Activated CD8-positive, alpha-beta memory T cell treated with anti-CD3 and anti-CD28 coated beads, Interleukin-2, amount 50 U/mL, for 48 hours (primary cell): Measurements from ENCODE around the gene VWC2.

ENCODE experiments used
- DNase-seq: peaks from one replicate; pipeline ENCODE4 v3.0.0-alpha.2; 2020

Gene VWC2

DNA sequence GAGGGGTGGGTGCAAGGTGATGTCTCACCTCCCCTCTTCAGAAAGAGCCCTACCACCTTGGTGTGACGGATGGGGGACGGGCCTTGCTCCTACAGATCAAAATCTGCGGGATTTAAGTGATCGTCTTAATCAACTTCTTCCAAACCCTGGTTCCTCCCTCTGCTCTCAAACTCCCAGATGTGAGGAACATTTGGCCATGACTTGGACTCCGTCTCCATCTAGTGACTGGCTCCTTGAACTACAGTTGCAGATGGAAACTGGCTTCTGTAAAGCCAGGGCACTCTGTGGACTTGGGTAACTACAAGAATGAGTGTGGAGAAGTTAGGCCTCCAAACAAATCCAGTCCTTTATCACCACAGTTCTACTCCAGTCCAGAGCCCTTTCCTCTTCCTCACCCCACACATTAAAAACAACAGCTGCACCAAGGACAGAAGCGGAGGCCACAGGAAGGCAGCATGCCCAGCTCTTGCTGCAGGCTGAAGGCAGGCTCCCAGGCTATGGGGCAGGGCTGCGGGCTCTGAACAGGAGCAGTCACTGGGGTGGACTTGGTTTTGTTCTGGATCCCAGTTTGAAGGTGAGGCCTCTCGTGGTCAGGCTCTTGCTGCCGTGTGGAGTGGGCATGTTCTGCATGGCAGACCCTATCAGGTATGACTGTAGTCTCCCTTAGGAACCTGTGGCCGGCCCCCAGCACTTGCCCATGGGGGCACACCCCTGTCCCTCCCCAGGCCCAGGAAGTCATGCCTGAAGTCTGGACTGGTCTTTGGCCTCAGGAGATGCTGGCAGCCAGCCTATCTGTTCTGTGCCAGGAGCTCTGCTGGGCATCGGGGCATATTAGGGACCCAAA lies 79.4 kb downstream of the VWC2 start:
- DNase-seq: no peak

DNA sequence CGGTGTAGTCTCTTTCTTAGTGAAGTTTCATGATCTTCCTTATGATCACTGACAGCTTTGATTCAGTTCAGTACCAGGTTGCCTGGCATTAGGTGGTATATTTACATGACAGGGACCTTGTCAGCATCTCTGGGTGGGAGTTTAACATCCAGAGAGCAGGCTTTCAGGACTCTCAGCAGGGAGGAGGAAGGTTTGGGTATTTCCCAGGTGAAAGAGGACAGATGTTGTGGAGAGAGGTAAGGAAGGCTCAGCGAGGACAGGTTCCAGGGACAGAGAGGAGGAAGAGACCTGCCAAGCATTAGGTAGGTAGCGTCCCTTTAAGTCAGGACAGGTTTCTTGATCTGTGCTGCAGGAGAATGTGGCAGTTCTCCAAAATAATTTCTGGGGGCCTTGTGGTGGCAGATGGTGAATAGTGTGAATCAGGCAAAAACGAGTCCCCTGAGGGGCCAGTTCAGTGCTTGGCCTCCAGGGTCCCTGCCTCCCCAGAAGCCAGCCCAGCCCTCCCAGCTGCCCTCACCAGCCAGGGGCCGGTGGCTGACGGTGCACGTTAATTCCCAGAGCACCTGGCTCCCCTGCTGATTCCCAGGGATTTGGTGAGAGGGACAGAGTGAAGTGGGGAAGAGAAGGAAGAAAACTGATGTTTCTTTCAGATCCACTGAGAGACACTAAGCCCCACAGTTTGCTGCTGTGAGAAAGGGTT lies 82.0 kb downstream of the VWC2 start:
- DNase-seq: no peak

DNA sequence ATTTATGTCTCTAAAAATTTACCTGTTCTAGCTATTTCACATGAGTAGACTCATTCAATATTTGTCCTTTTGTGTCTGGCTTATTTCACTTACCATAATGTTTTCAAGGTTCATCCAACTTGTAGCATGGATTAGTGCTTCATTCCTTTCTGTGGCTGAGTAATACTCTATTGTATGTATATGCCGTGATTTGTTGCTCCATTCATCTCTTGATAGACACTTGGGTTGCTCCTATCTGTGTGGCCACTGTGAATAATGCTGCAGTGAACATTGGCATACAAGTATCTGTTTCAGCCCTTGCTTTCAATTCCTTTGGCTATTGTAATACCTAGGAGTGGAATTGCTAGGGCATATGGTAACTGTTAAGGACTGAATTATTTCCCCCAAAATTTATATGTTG lies 86.9 kb downstream of the VWC2 start:
- DNase-seq: no peak

DNA sequence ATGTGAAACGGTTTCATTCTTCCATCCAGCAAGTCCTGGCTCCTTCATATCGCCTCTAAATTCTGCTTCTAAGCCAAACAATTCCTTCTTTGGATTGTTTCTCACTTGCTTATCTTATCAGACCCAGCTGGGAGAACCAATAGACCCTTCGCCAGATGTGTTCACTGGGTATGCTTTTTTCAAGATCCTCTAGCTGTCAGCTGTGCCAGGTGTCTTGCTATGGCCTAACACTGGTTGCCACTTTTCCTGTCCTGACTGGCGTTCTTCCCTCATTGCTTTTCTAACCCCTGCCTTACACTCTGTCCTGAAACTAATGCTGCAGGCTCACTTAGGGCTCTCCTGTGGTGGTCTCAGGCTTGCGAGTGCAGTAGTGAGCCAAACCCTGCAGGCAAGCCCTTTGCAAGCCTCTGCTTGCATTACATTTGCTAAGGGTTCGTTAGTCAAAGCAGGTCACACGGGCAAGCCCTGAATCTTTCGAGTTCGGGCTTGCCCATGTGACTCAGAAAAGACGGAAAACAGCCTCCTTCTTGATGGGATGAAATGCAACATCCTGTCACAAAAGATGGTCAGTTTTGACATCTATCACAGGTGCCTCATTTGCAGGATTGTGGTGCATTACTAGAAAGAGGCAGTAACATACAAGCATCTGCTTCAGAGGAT lies 92.8 kb downstream of the VWC2 start:
- no peak for DNase-seq

DNA sequence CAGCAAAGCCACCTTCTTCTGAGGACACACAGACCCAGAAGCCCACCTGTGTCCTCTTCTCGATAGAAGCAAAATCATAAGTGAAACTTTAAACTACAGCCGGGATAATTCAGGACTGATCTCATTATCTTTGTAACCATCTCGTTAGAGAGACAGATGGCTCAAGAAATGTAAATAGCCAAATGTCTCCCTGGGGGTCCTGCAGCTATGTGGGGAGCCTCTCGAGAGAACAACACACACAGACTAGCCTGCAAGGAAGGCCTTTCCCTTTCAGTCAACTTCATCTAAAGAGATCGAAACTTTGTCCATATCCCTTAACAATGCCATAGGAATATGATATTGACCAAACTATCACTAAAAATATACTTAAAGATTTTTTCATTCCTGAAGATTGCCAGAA lies 93.5 kb downstream of the VWC2 start:
- no peak for DNase-seq

DNA sequence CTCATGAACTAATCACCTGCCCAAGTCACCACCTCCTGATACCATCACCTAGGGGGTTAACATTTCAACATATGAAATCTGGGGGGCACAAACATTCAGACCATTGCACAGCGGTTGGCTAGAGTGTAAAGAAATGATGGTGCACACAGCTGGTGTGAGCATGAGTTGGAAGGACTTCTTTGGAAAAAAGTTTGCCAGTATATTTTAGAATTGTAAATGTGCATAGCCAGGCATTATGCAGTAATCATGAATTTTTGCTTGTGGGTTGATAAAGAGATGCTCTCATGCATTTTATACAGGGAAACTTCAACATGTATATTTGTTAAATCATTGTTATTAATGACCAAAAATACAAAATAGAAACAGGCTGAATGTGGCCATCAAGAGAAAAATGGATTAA lies 100.0 kb downstream of the VWC2 start:
- no peak for DNase-seq

DNA sequence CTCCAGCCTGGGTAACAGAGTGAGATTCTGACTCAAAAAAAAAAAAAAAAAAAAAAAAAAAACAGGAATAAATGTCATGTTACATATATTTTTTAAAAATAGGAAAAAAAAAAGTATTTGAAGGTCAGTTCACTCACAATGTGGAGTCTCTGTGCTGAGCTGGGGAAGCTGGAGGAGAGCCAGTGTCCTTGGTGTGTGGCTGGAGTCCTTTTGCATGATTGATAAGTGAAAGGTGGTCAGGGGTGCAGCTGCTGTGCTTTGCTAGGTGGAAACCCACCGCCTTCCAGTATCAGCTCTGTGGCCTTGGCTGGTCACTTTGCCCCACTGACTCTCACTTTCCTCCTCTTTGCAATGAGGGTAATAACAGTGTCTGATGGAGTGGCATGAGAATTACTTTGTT lies 101.9 kb downstream of the VWC2 start:
- DNase-seq: no peak

DNA sequence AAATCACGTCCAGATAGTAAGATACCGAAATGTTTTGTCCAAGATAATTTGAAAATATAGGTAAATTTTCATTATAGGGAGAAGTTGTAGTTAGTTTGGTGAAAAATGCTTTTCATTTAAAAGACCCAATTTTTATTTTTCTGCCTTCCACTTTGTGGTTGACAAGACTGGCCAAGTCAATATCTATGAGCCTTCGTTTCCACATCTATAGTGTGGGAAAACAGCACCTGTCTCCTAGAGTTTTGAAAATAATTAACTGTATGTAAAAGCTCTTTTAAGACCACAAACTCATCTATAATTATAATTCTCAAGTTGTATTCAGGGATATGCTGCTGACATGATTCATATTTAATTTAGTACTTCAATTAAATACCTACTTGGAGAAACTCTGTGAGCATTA lies 102.8 kb downstream of the VWC2 start:
- DNase-seq: no peak

DNA sequence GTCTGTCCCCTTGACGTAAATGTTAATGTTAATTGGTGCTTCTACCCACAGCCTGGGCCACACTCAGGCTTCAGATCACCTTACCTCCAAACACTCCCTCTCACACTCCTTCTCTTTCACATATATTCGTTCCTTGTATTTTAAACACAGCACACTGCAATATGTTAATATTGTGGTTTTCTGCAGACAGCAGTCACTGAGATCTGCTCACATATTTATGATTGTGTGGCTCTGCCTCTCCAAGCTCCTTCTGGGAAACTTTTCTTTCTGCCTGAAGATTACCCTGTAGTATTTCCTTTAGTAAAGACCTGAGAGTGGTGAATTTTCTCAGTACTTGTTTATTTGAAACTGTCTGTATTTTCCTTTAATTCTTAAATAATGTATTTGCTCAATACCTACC lies 104.7 kb downstream of the VWC2 start:
- no peak for DNase-seq

DNA sequence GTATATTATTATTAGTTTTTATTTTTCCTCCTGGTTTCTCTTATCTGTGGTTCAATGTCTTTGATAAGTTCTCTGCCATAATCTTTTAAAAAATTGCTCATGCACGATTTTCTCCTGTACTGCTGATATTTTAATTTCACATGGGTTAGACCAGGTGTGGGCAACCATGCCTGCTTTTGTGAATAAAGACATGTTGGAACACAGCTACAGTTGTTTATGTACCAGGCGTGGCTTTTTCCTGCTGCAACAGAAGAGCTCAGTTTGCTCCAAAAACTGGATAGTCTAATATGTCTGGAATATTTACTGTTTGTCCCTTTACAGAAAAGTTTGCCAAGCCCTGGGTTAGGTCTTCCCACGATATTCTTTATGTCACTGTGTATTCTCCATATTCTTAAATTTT lies 105.2 kb downstream of the VWC2 start:
- no peak for DNase-seq

DNA sequence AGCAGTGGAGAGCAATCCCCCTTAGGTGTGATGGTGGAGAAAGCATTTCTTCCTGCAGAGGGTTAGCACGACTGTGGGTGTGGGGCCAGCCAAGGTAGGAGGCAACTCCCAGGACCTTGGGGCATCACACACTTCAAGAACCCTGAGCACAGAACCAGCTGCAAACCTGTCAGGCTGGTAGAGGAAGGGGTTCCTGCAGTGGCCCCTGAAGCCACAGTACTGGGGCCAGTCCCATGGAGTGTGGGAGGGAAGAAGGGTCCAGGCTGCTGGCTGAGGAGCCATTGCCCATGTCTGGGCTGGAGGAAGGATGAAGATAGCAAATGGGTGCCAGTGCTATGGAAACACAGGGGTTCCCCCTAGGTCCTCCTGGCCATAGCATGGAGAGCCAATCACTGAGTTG lies 110.5 kb downstream of the VWC2 start:
- no peak for DNase-seq

DNA sequence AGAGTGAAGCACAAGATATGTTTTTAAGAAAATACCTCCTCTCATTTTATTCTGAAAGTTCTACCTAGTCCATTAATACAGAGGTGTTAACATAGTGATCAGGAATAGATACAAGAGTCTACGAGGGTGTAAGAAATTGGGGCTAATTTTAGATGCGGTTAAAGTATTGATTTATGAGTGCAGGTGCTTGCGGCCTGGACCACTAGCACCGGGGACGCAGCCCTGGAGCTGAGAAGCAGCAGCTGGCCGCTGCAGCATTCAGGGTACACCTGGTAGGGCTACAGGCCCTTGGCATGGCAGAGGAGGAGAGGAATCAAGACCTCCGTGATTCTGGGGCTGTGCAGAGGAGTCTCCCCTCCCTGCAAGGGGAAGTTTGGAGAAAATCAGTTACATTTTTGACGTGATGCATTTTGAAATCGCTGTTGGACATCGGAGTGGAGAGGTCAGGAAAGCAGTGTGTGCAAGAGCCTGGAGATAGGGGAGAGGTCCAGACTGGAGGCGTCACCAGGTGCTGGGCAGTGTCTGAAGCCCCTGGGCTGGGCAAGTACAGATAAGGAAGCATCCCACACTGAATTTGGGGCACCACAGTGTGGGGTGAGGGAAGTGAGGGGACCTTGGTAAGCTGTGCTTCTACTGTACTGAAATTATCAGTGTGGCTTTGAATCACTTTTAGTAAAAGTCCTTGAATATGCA lies 112.3 kb downstream of the VWC2 start:
- DNase-seq: no peak

DNA sequence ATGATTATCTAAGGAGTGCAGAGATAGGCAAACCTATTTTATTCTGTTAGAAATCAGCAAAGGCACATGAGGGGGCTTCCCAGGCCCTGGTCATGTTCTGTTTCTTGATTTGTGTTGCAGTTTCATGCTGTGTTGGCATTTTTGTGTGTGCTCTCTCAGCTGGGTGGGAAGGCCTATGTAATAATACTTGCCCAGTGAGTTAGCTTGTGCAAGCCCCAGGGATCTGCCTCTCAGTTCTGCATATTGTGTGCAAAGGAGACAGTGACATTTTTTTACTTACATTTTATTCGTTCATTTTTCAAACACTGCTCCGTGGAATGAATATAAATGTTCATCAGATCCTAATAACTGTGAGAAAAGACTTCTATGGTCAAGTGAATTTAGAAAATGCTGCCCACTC lies 119.0 kb downstream of the VWC2 start:
- no peak for DNase-seq

DNA sequence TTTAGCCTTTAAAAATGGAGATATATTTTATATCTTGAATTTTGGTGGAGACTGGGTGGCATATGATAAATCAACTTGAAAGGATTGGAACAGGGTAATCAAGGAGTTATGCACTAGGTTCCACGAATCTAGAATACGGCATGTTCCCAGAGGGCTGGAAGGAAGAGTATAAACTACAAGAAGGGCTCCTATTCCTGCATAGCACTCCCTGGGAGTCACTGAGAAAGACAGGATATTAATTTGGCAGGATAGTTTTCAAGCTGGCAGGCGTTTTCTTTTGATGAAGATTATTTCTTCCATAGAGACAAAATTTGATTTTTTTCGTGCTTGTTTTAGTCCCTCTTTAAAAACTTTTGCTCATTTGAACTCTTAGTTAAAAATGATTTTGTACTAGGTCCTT lies 119.7 kb downstream of the VWC2 start:
- DNase-seq: no peak

DNA sequence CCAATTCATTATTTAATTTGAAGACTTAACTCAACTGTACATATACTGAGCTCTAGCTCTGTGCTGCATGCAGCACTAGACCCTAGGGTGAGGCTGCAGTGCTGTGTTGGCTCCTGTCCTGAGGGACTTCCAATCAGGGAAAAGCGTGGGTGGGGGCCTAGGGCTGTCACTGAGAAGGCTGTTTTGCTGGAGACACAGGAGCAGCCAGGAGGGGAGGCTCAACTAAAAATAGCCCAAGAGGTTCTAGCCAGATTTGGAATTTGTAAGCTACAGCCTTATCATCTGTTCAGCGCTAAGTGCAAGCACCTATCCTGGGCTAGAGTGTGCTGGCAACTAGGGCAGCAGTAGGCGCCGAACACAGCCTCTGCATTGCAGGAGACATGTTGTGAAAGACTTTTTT lies 121.1 kb downstream of the VWC2 start:
- DNase-seq: no peak

DNA sequence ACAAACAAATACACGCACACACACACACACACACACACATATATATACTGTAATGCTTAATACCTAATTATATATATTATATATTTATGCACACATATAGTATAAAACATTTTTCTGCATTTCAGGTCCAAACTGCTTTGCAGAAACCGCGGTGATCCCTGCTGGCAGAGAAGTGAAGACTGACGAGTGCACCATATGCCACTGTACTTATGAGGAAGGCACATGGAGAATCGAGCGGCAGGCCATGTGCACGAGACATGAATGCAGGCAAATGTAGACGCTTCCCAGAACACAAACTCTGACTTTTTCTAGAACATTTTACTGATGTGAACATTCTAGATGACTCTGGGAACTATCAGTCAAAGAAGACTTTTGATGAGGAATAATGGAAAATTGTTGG lies 138.5 kb downstream of the VWC2 start:
- DNase-seq: no peak

DNA sequence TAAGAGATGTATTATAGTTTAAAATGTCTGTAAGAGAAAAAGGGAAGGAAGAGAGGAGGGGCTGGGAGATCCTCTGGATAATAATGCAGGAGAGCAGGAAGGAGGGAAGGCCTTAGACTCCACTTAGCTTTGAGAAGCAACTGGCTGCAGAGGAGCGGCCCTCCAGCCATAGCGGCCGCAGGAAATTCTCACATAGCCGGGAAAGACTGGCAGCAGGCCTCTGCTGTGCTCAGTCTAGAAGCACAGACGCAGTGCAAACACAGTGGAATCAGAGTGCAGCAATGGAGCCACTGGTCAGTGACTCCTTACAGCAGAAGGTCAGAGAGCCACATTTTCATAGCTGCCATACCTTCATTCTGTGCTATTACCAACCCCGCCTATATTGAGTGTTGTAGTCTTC lies 153.3 kb downstream of the VWC2 start:
- DNase-seq: no peak

DNA sequence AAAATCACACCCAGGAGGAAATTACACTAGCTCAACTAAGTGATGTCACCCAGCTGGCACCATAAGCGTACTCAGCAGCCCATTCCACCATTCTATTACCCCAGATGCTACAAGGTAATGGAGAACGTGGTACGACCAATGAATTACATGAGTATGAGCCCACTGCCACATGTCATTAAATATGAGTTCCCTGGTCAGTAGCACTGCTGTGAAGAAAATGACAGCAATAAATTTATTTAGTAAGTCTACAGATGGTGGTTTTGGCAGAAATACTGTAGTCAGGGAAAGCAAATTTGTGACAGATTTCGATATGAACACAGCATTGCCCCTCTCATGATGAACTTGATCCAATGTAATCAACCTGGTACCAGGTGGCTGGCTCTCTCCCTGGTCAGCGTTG lies 154.2 kb downstream of the VWC2 start:
- no peak for DNase-seq

DNA sequence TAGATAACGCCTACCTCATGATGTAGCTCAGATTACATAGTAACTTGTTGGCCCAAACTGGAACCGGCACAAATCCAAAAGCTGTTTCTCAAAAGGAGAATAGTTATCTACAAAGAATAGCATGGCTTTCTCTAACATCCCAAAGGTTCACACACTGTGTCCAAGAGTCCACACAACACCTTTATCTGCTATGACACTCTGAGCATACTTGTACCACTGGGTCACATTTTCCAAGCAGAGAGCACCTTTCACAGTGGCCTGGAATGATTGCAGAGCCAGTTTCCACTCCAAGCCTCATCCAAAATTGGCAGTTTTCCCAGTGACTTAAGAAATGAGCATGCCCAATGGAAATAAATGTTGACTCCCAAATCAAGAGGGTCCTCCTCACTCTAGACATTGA lies 155.3 kb downstream of the VWC2 start:
- DNase-seq: no peak

DNA sequence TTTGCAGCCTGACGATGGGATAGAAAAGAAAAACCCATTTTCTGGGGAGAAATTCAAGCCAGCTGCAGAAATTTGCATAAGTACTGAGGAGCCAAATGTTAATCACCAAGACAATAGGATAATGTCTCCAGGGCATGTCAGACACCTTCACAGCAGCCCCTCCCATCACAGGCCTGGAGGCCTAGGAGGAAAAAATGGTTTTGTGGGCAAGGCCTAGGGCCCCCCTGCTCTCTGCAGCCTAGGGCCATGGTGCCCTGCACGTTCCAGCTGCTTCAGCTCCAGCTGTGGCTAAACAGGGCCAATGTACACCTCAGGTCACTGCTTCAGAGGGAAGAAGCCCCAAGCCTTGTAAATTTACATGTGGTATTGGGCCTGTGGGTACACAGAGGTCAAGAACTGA lies 158.2 kb downstream of the VWC2 start:
- DNase-seq: no peak

DNA sequence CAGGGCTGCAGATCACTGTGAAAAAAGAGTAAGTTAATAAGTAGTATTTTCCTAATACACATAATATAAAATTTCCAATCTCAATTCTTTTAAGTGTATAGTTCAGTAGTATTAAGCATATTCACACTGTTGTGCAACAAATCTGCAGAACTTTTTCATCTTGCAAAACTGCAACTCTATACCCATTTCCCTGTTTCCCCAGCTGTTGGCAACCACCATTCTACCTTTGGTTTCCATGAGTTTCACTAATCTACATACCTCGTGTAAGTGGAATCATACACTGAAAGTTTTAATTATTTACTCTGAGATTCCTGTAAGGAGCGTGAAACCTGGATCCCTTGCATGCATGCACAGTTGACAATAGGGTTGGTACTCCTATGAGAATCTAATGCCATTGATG lies 164.2 kb downstream of the VWC2 start:
- no peak for DNase-seq
